Left hindlimb (tissue), 1 donor: ENCODE data around the gene MLKL.

Source experiments
- DNase-seq: peaks from one replicate; pipeline ENCODE4 v3.0.0-alpha.2; 2018

Gene MLKL

DNA sequence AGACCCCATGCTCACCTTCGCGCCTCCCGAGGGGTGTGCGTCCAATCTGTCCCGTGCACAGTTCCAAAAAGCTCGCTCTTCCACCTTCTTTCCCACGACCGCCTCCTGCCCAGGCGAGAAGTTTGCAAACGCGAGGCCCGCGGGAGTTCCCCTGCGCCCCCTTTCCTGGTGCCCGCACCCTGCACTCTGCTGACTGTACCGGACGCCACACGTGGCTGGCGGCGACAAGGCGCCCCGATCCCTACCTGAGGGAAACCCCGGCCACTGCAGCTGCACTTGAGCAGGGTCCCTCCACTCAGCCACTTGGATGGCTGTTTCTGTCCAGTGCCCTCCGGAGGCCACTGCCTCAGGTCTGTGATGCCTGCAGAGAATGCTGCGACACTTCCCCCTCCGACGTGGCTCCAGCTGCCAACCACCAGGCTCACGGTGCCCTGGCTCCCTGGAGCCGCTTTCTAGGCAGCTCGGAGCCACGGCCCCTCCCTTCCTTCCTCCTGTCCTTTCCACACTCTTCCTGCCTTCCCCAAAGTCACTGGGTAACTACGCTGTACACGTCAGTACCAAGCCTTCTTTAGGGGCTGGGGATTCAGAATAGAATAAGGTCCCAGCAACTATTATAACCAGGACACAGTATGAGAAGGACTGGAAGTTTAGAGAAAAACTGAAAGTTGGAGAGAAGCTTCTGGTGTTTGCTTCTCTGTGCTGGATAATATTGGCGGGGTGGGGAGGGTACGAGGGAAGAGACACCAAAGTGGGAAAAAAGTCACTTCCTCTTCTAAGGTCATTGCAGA is at the start of gene MLKL:
Gene MLKL, minus strand, starts transcription at position 425 of the 788 bp plus-strand sequence. CDS start 5,105 bp downstream, outside the sequence.
- DNase-seq, result peak; percentile 51

- no peak for DNase-seq
Measured at GRCh38 chr16:74749291-74750055, 48.8 kb upstream of the MLKL start.

DNA sequence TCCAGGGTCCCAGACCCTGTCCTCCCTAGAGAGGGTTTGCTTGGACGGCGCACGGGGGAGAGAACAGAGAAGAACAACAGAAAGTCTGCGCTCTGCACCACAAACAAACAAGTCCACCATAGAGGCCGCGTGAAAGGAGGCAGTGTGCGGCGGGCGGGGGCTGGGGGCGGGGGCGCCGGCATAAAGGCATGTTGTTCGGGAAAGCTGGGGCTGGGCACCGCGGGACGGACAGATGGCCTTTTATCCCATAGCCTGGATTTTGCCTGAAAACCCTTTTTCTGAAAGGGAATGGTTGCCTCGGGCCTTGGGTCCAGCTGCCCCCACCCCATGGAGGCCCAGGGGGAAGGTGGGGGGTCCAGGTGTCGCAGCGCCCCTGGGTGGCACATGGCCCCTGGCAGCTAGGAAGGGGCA is 48.0 kb upstream of the MLKL start:
- DNase-seq, result no peak

- no peak for DNase-seq
Measured at GRCh38 chr16:74747716-74748615, 47.3 kb upstream of the MLKL start.

GRCh38 chr16:74745926-74746325 is 45.3 kb upstream of the MLKL start:
- no peak for DNase-seq

DNA sequence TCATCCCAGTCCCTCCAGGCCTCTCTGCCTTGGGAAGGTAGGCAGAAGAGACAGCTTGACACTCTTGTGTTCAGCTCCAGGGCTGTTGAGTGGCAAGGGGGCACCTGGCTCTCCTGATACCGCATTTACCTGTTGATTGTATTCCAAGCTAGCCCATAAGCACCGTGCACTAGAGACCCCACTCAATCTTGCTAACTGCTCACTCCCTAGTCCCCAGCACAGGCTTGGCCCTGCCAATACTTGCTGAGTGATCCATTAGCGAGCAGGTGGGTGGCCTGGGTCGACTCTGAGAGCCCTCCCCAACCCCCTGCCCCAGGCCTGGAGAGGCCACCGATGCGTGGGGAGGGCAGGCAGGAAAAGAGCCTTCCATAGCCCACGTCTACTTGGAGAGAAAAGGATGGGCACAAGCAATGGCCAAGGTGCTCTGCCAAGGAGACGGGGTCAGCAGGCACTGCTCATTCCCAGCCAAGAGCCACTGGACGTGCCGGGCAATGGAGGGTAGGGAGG is 44.5 kb upstream of the MLKL start:
- DNase-seq, result no peak

DNA sequence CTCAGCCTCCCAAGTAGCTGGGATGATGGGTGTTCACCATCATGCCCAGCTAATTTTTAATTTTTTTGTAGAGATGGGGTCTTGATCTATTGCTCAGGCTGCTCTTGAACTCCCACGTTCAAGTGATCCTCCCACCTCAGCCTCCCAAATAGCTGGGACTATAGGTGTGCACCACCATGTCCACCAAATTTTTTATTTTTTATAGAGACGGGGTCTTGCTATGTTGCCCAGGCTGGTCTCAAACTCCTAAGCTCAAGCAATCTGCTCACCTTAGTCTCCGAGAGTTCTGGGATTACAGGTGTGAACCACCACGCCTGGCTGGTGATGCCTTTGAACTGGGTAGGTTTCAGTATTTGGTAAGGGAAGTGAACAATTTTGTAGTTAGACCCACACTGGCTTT is 43.9 kb upstream of the MLKL start:
- no peak for DNase-seq

GRCh38 chr16:74743668-74744299 is 43.1 kb upstream of the MLKL start:
- DNase-seq, result no peak

GRCh38 chr16:74743045-74743667 is 42.5 kb upstream of the MLKL start:
- no peak for DNase-seq

DNA sequence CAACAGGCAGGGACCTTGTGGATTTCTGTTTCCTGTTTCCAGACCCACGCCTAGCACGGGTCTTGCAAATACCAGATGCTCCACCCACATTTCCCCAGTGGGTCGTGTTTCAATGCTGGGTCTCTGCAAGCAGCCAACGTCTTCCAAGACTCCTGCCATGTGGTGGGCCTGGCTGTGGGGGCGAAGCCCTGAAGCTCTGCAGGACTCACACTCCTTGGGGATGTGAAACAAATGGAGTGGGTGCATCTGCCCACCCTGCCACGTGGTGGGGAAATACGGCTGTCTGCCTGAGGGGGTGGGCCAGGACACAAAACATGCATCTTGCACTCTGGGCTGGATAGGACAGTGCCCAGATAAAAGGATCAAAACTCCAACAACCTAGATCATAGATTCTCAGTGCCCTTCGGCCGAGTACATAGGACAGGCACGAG is 41.4 kb upstream of the MLKL start:
- no peak for DNase-seq

GRCh38 chr16:74740795-74741304 is 40.2 kb upstream of the MLKL start:
- no peak for DNase-seq

DNA sequence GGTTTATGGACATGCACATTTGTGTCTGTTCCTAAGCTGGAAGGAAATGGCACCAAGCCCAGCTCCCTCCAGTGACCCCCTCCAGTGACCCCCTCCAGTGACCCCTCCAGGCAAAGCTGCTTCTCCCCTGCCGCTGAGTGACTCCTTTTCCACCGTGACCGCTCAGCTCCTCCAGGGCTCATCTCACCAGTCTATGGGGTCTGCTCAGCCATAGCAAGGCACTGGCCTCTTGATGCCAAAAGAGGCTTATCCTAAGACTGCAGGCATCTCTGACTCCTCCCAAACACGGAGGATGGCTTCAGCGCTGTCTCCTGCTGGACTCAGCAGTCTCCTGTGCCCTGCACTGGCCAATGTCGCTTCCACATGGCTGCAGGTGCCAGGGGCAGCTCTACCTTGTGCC is 38.6 kb upstream of the MLKL start:
- DNase-seq, result no peak

- DNase-seq, result no peak
Measured at GRCh38 chr16:74738816-74739215, 38.2 kb upstream of the MLKL start.

DNA sequence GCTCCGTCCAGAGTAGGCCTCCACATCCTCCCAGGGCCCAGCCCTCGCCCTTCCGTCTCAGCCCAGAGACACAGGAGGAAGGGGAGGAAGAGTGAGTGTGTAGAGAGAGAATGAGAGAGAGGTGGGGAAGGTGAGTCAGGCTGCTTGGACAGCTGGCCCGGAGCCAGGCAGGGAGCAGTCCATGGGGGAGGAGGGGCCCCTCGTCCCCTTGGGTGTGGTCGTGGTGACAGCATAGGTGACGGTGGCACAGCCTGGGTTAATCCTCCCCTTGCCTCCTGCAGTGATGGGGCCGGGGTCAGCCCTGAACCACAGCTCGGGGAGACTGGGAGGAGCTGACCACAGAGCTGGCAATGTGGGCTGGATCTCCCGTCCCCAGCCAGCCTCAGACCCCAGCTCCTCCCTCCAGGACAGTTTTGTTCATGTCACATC is 37.5 kb upstream of the MLKL start:
- DNase-seq, result no peak

GRCh38 chr16:74737521-74737920 is 36.9 kb upstream of the MLKL start:
- no peak for DNase-seq

- DNase-seq, result no peak
Measured at GRCh38 chr16:74736531-74737157, 36.0 kb upstream of the MLKL start.

DNA sequence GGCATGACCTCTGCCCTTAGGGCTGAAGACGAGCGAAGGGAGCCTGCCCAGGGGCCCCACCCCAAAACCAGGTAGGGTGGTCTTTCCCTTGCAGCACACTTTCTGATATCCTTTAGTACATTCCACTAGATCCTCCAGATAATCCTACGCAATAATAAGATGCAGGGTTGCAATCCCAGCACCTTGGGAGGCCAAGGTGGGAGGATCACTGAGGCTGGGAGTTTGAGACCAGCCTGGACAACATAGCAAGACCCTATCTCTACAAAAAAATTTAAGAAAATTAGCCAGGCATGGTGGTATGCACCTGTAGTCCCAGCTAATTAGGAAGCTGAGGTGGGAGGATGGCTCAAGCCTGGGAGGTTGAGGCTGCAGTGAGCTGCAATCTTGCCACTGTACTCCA is 34.9 kb upstream of the MLKL start:
- no peak for DNase-seq

DNA sequence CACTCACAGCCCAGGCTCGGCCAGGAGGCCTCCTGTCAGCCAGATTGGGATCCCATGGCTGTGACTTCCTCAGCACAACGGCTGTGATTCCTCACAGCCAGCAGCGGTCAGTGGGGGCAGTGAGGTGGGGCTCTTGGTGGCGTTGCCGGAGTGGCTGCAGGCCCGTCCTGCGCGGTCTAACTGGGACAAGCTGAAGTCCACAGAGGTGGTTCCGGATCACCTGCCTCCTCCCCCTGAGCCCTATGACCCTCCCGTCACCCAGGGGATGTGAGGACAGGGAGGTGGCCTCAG is 34.4 kb upstream of the MLKL start:
- no peak for DNase-seq

DNA sequence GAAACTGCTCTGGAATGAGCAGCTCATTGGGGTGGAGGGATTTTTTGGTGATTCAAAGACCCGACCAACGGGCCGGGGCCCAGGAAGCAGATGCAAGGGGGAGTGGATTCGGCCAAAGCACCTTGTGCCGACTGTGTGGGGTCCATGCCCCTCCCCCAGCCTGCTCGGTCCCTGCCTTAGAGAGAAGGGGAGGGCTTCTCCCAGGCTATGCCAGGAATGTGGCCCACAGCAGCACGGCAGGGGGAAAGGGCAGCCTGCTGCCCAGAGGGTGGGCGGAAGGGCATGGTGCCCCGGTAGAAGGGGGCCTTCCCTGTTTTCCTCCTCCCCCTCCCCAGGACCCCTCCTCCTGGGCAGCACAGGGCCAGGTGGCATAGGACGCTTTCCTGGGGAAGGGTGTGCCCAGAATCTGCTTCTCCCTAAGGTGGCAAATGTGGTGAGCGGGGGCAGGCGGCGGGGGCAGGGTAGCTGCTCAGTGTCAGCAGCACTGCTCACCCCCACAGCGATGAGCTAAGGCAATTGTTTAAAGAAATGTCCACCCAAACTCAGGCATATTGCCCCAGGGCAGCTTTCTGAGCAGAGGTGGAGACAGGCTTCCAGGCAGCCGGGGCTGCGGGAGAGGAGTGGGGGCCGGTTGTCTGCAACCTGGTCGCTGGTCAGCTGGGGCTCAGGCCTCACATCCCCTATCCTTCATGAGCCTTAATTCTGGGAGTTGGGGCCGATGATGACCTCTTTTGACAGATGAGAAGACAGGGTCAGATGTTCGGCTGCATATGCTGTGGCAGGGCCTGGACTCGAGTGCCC is 33.9 kb upstream of the MLKL start:
- DNase-seq, result no peak

- DNase-seq, result no peak
Measured at GRCh38 chr16:74732707-74733350, 32.2 kb upstream of the MLKL start.
